Measurements from ENCODE around the gene POU5F1.

DNA sequence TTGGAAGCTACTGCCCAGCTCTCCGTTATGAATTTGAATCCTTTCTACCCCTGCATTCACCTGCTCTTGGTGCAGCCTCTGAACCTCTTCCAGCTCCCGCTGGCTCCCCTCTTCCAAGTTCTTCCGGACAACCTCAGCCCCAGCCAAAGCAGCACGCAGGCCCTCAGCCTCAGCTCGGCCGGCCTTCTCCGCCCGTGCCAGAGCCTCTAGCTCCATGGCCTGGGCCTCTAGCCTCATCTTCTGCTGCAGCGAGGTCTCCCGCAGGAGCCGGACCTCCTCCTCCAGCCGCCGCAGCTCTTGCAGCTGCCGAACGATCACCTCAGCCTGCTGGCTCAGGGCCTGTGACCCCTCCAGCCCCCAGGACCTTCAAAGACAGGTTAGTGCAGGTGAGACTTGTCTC, 16.0 kb downstream of the POU5F1 start:
- no peak for TF ChIP-seq POLR2AphosphoS5 (IDR thresholded peaks at IDR 0.05)
- TF ChIP-seq, protein P1, sequence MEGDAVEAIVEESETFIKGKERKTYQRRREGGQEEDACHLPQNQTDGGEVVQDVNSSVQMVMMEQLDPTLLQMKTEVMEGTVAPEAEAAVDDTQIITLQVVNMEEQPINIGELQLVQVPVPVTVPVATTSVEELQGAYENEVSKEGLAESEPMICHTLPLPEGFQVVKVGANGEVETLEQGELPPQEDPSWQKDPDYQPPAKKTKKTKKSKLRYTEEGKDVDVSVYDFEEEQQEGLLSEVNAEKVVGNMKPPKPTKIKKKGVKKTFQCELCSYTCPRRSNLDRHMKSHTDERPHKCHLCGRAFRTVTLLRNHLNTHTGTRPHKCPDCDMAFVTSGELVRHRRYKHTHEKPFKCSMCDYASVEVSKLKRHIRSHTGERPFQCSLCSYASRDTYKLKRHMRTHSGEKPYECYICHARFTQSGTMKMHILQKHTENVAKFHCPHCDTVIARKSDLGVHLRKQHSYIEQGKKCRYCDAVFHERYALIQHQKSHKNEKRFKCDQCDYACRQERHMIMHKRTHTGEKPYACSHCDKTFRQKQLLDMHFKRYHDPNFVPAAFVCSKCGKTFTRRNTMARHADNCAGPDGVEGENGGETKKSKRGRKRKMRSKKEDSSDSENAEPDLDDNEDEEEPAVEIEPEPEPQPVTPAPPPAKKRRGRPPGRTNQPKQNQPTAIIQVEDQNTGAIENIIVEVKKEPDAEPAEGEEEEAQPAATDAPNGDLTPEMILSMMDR (IDR thresholded peaks at IDR 0.05): no peak
- no peak for TF ChIP-seq POLR2A (IDR thresholded peaks at IDR 0.05)
